ENCODE measurements around the gene TAOK1. TPM values are rescaled to one million over a fixed set of nuclear protein-coding genes. Genes with fewer than 3 reads are reported as not detected.

Gene TAOK1
- total and polyA plus RNA-seq, 2 of the 13 experiments (the other 11 are each of a cell fraction or from before 2014, with no cell fraction given): 14.1 to 23.0 TPM

- TF ChIP-seq TERF1 (CRISPR knock-in tag; IDR thresholded peaks at IDR 0.05): no peak
- TF ChIP-seq ZNF296 (CRISPR knock-in tag; conservative IDR thresholded peaks at IDR 0.05): no peak
- no peak for TF ChIP-seq NFIC (IDR thresholded peaks at IDR 0.05; ENCODE audit: low read length)
- peak; percentile 62; the same call in 1 of the 2 replicates for TF ChIP-seq ZC3H13 (CRISPR knock-in tag; IDR thresholded peaks at IDR 0.05)
- no peak for TF ChIP-seq ZNF770 (CRISPR knock-in tag; IDR thresholded peaks at IDR 0.05)
- peak; percentile 26; the same call in 1 of the 2 replicates for TF ChIP-seq GABPB1 (CRISPR knock-in tag; IDR thresholded peaks at IDR 0.05)
- TF ChIP-seq DR1 (CRISPR knock-in tag; IDR thresholded peaks at IDR 0.05): no peak
- no peak; the same call in 1 of the 2 replicates for TF ChIP-seq KAT8 (CRISPR knock-in tag; IDR thresholded peaks at IDR 0.05)
- TF ChIP-seq ZEB1 (IDR thresholded peaks at IDR 0.05; ENCODE audit: insufficient replicate concordance, low read depth): no peak
- TF ChIP-seq TBP (CRISPR knock-in tag; IDR thresholded peaks at IDR 0.05): no peak
- no peak for TF ChIP-seq ZNF841 (CRISPR knock-in tag; IDR thresholded peaks at IDR 0.05; ENCODE audit: borderline replicate concordance)
- 0 out of 2 replicates have a peak, but pooled peaks have one; percentile 33 for TF ChIP-seq ZNF740 (CRISPR knock-in tag; IDR thresholded peaks at IDR 0.05)
- TF ChIP-seq SALL2 (CRISPR knock-in tag; IDR thresholded peaks at IDR 0.05): 0 out of 2 replicates have a peak, but pooled peaks have one; percentile 43
- TF ChIP-seq ZNF256 (CRISPR knock-in tag; conservative IDR thresholded peaks at IDR 0.05): no peak
- no peak for TF ChIP-seq SALL1 (CRISPR knock-in tag; IDR thresholded peaks at IDR 0.05)
- 0 out of 2 replicates have a peak, but pooled peaks have one; percentile 57 for TF ChIP-seq PCBP1 (IDR thresholded peaks at IDR 0.05; ENCODE audit: borderline replicate concordance, low read depth, low read length)
- peak; percentile 24; the same call in 1 of the 2 replicates for TF ChIP-seq SIN3A (IDR thresholded peaks at IDR 0.05; ENCODE audit: borderline replicate concordance, low read depth, low read length)
- 0 out of 2 replicates have a peak, but pooled peaks have one; percentile 9 for TF ChIP-seq PAX8 (CRISPR knock-in tag; IDR thresholded peaks at IDR 0.05; ENCODE audit: borderline replicate concordance)
- 0 out of 2 replicates have a peak, but pooled peaks have one; percentile 31 for TF ChIP-seq NFKB2 (CRISPR knock-in tag; IDR thresholded peaks at IDR 0.05; ENCODE audit: borderline replicate concordance)
- no peak for TF ChIP-seq ZNF776 (CRISPR knock-in tag; IDR thresholded peaks at IDR 0.05)
- TF ChIP-seq ZKSCAN5 (CRISPR knock-in tag; IDR thresholded peaks at IDR 0.05): no peak
- no peak for TF ChIP-seq RXRB (CRISPR knock-in tag; IDR thresholded peaks at IDR 0.05; ENCODE audit: borderline replicate concordance)
- no peak for TF ChIP-seq MXD1 (CRISPR knock-in tag; IDR thresholded peaks at IDR 0.05)
- TF ChIP-seq ZNF724P (CRISPR knock-in tag; IDR thresholded peaks at IDR 0.05; ENCODE audit: borderline replicate concordance): no peak
- no peak for TF ChIP-seq ZNF546 (CRISPR knock-in tag; conservative IDR thresholded peaks at IDR 0.05)
- TF ChIP-seq CREBL2 (CRISPR knock-in tag; IDR thresholded peaks at IDR 0.05; ENCODE audit: borderline replicate concordance): no peak
- TF ChIP-seq ZKSCAN8 (CRISPR knock-in tag; IDR thresholded peaks at IDR 0.05; ENCODE audit: borderline replicate concordance): no peak
These were observed 177.6 kb downstream of the TAOK1 start (continued) for GRCh38 chr17:29567554-29568330.

All from HepG2 (cell line).